ENCODE data around the gene NINJ1.
"Not testable (repeated sequence)": the region's sequence is repeated elsewhere in the genome, so short reads cannot be mapped to it uniquely, and the experiment has no call there.

The NINJ1 gene

GRCh38 chr9:93123561-93124283, 10.3 kb downstream of the NINJ1 start:
- Mint-ChIP-seq H3K27ac (no peak overlapping the region), H3K36me3 (peaks cover 65 to 72% of the 10 kb centered on the region in 2 donors), H3K4me3 (no peak overlapping the region), H3K27me3 (no peaks in the 10 kb centered on the region), H3K9me3 (no peaks in the 10 kb centered on the region), H3K4me1 (peaks cover 45 to 59% of the 10 kb centered on the region in 2 donors)
- ATAC-seq (replicated peaks) (no peak), DNase-seq (no peak)

- peaks cover 38 to 52% of the 10 kb centered on the region in 2 donors for H3K4me1 Mint-ChIP-seq
- H3K27me3 Mint-ChIP-seq = no peaks in the 10 kb centered on the region
- H3K36me3 Mint-ChIP-seq = peaks cover 59 to 73% of the 10 kb centered on the region in 2 donors
- H3K4me3 Mint-ChIP-seq = no peak overlapping the region
- no peak for DNase-seq
- H3K27ac Mint-ChIP-seq = no peak overlapping the region
- no peaks in the 10 kb centered on the region for H3K9me3 Mint-ChIP-seq
- ATAC-seq (replicated peaks) = no peak
These were observed 11.3 kb downstream of the NINJ1 start for GRCh38 chr9:93122721-93123221.

- no peak for ATAC-seq (replicated peaks)
- Mint-ChIP-seq H3K27me3 (no peaks in the 10 kb centered on the region), H3K36me3 (peaks cover 54 to 66% of the 10 kb centered on the region in 2 donors), H3K4me1 (peaks cover 28 to 40% of the 10 kb centered on the region in 2 donors), H3K9me3 (no peaks in the 10 kb centered on the region), H3K4me3 (no peak overlapping the region), H3K27ac (no peak overlapping the region)
- DNase-seq = no peak
These were observed 12.5 kb downstream of the NINJ1 start for GRCh38 chr9:93121316-93122241.

GRCh38 chr9:93120846-93121315, 13.2 kb downstream of the NINJ1 start:
- no peak overlapping the region for H3K4me3 Mint-ChIP-seq
- no peak for ATAC-seq (replicated peaks)
- no peak overlapping the region for H3K27ac Mint-ChIP-seq
- H3K4me1 Mint-ChIP-seq = peaks cover 24 to 35% of the 10 kb centered on the region in 2 donors
- no peaks in the 10 kb centered on the region for H3K27me3 Mint-ChIP-seq
- H3K36me3 Mint-ChIP-seq = peaks cover 49 to 59% of the 10 kb centered on the region in 2 donors
- no peaks in the 10 kb centered on the region for H3K9me3 Mint-ChIP-seq
- no peak for DNase-seq

GRCh38 chr9:93119953-93120845, 13.9 kb downstream of the NINJ1 start:
- DNase-seq (peak; percentile 66), ATAC-seq (replicated peaks) (peak; percentile 94 to 97)
- Mint-ChIP-seq H3K9me3 (no peaks in the 10 kb centered on the region), H3K4me3 (peak overlapping the region; percentile 13 to 57), H3K27ac (peak overlapping the region; percentile 92), H3K27me3 (no peaks in the 10 kb centered on the region), H3K4me1 (peaks cover 24 to 36% of the 10 kb centered on the region in 2 donors), H3K36me3 (peaks cover 46 to 56% of the 10 kb centered on the region in 2 donors)

GRCh38 chr9:93119703-93119952, 14.4 kb downstream of the NINJ1 start:
- peak overlapping the region; percentile 13 to 57 for H3K4me3 Mint-ChIP-seq
- DNase-seq (no peak), ATAC-seq (replicated peaks) (no peak)
- H3K9me3 Mint-ChIP-seq = no peaks in the 10 kb centered on the region
- H3K27me3 Mint-ChIP-seq = no peaks in the 10 kb centered on the region
- H3K4me1 Mint-ChIP-seq = peaks cover 29 to 42% of the 10 kb centered on the region in 2 donors
- H3K36me3 Mint-ChIP-seq = peaks cover 46 to 56% of the 10 kb centered on the region in 2 donors
- H3K27ac Mint-ChIP-seq = peak overlapping the region; percentile 92

- ATAC-seq (replicated peaks) = no peak
- Mint-ChIP-seq H3K4me1 (peaks cover 33 to 47% of the 10 kb centered on the region in 2 donors), H3K36me3 (peaks cover 45 to 52% of the 10 kb centered on the region in 2 donors)
These were observed 15.0 kb downstream of the NINJ1 start for GRCh38 chr9:93118863-93119702.

GRCh38 chr9:93117924-93118862, 15.9 kb downstream of the NINJ1 start:
- Mint-ChIP-seq H3K27me3 (no peaks in the 10 kb centered on the region), H3K4me3 (no peak overlapping the region), H3K9me3 (no peaks in the 10 kb centered on the region), H3K36me3 (peaks cover 41 to 54% of the 10 kb centered on the region in 2 donors), H3K27ac (peak overlapping the region; percentile 2), H3K4me1 (peaks cover 37 to 56% of the 10 kb centered on the region in 2 donors)
- no peak for ATAC-seq (replicated peaks)
- no peak for DNase-seq

More at GRCh38 chr9:93118863-93119702, 15.0 kb downstream of the NINJ1 start:
- H3K9me3 Mint-ChIP-seq = no peaks in the 10 kb centered on the region
- no peaks in the 10 kb centered on the region for H3K27me3 Mint-ChIP-seq
- H3K27ac Mint-ChIP-seq = peak overlapping the region; percentile 92
- H3K4me3 Mint-ChIP-seq = peak overlapping the region in 1 of 2 donors; percentile 13
- DNase-seq = no peak

- not testable (repeated sequence) for H3K4me3 Mint-ChIP-seq; H3K9me3 Mint-ChIP-seq; H3K27me3 Mint-ChIP-seq; DNase-seq; ATAC-seq (replicated peaks); H3K27ac Mint-ChIP-seq
- Mint-ChIP-seq H3K36me3 (peaks cover 36 to 55% of the 10 kb centered on the region in 2 donors), H3K4me1 (peaks cover 38 to 63% of the 10 kb centered on the region in 2 donors)
These were observed 16.5 kb downstream of the NINJ1 start for GRCh38 chr9:93117521-93117920.

- no peaks in the 10 kb centered on the region for H3K27me3 Mint-ChIP-seq
- H3K36me3 Mint-ChIP-seq = peaks cover 30 to 49% of the 10 kb centered on the region in 2 donors
- ATAC-seq (replicated peaks) = no peak
- H3K4me3 Mint-ChIP-seq = no peak overlapping the region
- H3K27ac Mint-ChIP-seq = peak overlapping the region; percentile 31
- DNase-seq = no peak
- H3K4me1 Mint-ChIP-seq = peaks cover 42 to 67% of the 10 kb centered on the region in 2 donors
- no peaks in the 10 kb centered on the region for H3K9me3 Mint-ChIP-seq
These were observed 17.7 kb downstream of the NINJ1 start for GRCh38 chr9:93116072-93116961.

GRCh38 chr9:93115486-93116071, 18.5 kb downstream of the NINJ1 start:
- Mint-ChIP-seq H3K9me3 (no peaks in the 10 kb centered on the region), H3K36me3 (peaks cover 30 to 49% of the 10 kb centered on the region in 2 donors), H3K4me3 (no peak overlapping the region), H3K27me3 (no peaks in the 10 kb centered on the region), H3K27ac (no peak overlapping the region), H3K4me1 (peaks cover 47 to 68% of the 10 kb centered on the region in 2 donors)
- ATAC-seq (replicated peaks) (no peak), DNase-seq (no peak)

Data from stimulated activated naive B cell treated with anti-CD40 and anti-IgM and Interleukin-4, amounts not matched to agents 10 μg/mL and 1 μg/mL and 100 μg/mL, for 72 hours (primary cell).